HG02938 (cell line): ENCODE results near the gene CRYBG1.

Experiments used
- ATAC-seq: cut with Tn5 transposase; IDR thresholded peaks from one replicate; pipeline ENCODE4 v1.9.1; 2021; ENCODE audit warnings: mild to moderate bottlenecking, moderate library complexity; ENCODE audit not compliant: unreplicated experiment

Gene CRYBG1

DNA sequence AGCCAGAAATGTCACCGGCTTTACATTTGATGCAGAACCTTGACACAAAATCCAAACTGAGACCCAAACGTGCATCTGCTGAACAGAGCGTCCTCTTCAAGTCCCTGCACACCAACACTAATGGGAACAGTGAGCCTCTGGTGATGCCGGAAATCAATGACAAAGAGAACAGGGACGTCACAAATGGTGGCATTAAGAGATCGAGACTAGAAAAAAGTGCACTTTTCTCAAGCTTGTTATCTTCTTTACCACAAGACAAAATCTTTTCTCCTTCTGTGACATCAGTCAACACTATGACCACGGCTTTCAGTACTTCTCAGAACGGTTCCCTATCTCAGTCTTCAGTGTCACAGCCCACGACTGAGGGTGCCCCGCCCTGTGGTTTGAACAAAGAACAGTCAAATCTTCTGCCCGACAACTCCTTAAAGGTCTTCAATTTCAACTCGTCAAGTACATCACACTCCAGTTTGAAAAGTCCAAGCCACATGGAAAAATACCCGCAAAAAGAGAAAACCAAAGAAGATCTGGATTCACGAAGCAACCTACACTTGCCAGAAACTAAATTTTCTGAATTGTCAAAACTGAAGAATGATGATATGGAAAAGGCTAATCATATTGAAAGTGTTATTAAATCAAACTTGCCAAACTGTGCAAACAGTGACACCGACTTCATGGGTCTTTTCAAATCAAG lies 160.3 kb downstream of the CRYBG1 start:
- peak; percentile 61 for ATAC-seq

DNA sequence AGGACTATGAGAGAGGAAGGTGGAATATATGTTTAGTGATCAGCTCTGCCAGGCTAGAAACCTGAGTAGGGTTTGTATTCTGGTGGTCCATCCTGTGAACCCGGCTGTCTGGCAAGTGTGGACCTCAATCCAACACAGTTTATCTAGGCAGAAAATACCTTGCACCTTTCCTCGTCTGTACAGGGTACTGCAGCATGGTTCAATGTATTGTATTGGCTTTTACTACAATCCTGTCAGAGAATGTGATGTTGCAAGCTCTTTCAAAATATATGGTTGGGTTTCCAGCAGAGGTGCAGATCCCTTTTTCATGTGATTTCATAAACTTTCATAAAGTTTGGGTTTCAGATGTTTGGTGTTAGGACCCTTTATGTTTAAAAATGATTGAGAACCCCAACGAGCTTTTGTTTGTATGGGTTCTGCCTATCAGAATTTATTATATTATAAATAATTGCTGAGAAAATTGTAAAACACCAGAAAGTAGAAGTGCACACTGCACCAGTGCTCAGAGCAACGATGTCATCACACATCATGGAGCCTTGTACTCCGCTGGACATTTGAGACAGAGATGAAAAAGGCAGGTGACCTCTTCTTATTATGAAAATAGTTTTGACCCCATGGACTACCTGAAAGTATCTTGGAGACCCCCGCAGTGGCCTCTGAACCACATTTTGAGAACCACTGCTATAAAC lies 162.2 kb downstream of the CRYBG1 start:
- no peak for ATAC-seq

DNA sequence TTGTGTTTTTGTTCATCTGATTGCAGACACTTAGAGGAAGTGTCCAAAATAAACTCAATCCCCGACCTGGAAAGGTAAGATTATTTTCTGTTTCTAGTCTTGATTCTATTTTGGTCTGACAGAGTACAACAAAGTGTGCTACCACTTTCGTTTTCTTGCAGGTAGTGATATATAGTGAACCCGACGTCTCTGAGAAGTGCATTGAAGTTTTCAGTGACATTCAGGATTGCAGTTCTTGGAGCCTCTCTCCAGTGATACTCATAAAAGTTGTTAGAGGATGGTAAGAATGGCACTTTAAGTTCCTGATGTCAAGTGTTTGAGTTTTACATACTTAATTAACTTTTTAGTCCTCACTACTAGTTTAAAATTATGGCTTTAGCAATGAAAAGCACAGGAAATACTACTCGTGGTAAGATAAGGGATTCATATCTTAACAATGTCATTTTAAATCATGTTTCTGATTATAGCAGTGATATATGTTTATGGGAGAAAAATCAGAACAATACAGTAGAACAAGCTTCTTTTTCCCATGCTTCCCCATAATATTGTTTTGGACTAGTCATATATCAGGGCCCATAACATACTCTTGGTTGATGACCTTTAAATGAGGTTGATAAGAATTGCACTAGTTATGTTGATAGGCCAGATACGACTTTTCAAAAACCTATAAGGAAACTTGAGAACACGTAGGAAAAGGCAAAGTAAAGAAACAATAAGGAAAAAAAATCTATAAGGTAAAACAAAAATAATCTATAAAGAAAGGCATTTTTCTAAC lies 164.8 kb downstream of the CRYBG1 start:
- peak; percentile 34 for ATAC-seq

DNA sequence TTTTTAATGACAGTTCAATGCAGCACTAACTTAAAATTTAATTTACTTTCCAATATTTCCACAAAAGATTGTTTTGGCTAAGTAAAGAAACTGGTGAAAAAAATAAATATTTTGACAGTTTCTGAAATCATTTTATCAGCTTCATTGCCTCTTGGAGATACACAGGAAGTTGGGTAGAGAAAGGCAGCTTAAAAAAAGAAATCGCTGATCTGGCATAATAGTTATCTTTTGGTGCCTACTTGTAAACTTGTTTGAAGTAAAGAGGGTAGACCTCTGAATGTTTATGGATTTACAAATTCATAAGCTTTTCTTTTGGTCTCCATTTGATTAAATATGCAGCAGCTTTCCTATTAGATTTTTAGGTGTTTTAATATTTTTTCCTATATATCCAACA lies 165.4 kb downstream of the CRYBG1 start:
- ATAC-seq: no peak

DNA sequence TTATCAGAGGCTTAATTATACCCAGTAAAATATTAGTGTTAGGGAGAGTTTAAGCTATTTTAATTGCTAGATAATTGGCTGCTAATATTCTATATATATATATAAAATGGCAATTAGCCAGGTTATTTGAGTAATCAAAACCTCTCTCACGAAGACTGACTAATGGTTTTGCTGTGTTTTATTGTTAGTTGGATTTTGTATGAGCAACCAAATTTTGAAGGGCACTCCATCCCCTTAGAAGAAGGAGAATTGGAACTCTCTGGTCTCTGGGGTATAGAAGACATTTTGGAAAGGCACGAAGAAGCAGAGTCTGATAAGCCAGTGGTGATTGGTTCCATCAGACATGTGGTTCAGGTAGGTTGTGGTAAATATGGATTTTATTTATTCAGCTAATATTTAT lies 166.6 kb downstream of the CRYBG1 start:
- no peak for ATAC-seq

DNA sequence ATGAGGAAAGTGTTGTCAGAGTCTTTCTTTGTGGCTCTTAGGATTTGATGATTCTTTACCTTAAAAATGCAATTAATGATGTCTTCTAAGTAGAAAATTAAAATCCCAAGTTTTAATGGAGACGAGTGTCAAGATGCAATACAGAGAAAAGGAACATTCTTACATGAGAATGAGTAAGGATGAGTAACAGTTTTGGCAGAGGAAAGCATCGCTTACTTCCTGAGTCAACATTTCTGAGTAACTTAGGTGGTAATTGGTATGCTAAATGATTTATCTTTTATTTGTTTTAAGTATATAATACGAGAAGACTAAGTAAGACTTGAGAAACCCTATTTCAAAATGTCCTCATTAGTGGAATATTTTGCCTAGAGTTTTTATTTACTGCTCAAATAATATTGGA lies 167.5 kb downstream of the CRYBG1 start:
- ATAC-seq: no peak

DNA sequence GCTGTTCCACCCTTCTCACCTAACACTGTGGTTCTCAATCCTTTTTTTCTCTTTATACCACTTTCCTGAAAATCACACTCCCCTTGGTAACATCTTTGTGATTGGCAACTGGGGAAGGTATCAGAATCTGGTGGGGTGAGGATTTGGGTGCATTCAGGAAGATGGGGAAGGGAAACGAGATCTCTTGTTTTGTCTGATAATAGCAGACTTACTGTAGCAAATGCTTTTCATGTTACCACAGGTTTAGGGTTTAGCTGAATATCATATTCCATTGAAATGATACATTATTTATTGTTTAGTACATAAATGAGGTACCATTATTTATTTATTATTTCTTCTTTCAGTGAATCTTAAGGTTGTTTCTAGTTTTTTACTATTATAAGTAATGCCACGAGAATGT lies 168.0 kb downstream of the CRYBG1 start:
- no peak for ATAC-seq

DNA sequence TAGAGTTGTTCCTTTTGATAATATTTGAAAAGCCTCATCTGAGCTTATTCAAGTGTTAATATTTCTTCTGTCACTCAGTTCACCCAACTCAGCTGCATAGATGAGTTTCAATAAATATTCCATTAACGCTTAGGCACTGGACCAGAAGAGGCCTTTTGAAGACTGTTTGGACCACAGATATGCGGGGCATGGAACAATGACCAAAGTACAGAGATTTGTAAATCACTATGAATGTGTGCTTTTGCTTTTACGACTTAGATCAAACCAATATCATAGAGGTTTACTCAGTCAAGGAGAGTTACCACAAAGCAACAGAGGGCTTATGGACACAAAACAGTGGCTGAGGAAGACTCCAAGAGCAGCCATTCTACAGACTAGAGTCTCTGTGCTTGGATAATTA lies 168.9 kb downstream of the CRYBG1 start:
- no peak for ATAC-seq

DNA sequence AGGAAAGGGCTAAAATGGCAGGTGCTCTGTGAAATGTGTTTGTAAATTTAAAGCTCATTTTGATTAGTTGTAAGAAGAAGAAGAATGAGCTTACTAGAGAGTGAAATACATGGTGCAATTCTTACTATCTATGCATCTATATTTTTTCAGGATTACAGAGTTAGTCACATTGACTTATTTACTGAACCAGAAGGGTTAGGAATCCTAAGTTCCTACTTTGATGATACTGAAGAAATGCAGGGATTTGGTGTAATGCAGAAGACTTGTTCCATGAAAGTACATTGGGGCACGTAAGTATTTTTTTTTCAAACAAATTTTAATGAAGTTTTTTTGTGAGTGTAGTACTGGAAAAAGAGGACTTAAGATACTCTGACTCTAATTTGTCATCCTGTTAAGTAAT lies 169.5 kb downstream of the CRYBG1 start:
- ATAC-seq: no peak

DNA sequence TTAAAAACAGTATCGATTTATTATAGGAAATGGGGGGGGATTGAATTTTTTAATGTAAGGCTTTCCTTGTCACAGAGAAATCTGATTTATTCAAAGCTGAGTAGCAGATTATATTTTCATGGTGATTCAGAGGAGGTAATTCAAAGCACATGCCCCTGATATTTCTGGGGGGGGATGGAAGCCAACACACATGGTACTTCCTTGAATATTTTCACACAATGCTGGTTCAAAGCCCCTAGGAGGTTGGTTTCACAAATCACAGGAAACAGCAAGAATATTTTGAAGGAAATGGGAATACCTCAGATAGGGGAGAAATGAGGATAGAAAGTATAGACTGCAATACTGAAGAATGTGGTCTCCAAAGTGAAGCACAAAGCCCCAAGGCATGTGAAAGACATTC lies 170.0 kb downstream of the CRYBG1 start:
- ATAC-seq: no peak

DNA sequence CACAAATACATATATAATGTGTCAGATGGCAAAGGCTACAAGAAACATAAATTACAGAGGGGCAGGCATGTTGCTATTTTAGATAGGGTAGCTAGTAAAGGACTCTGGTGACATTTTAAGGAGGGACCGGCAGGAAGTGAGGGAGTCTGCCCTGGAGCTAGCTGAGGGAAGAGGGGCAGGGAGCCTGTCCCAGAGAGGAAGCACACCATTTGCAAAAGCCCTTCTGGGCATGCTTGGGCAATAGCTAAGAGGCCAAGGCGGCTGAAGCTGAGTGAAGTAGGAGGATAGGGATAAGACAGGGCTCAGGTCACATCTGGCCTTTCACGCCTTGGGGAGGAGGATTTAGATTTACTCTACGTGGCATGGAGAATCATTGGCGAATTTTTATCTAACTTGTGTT lies 172.5 kb downstream of the CRYBG1 start:
- ATAC-seq: no peak

DNA sequence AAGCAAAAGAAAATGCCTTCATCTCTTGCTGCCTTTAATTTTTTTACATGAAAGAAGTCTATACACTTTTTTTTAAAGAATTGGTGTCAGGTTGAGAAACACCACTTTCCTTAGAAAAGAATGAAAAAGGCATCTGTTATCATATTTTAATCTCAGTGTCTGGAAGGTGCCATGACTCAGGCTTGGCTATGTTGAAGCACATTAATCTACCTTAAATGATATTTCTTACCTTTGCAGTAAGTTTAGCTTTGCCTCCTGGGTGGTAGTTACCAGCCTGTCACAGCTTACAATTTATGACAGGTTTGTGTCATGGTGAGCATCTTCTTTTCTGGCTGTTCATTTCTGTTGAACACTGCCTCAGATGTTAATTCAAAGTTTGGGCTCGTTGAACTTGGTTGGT lies 173.5 kb downstream of the CRYBG1 start:
- ATAC-seq: no peak

DNA sequence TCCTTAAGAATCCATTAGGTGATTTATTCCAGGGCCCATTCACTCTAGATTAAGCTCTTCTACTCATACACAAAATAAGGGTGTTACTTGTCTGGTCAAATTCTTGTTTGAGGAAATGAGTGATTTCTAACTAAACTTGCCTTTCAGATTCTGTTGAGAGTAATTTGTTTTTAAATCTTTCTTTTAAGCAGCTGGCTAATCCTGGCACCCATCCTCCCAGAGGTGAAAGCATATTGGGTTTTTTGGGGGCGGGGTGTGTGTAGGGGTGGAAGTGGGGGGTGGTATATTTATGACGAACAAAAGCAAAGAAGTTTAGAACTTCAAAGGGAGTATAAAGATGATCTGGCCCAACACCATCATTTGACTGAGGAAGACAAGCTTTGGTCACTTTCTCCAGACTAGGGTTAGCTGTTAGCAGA lies 174.1 kb downstream of the CRYBG1 start:
- no peak for ATAC-seq

DNA sequence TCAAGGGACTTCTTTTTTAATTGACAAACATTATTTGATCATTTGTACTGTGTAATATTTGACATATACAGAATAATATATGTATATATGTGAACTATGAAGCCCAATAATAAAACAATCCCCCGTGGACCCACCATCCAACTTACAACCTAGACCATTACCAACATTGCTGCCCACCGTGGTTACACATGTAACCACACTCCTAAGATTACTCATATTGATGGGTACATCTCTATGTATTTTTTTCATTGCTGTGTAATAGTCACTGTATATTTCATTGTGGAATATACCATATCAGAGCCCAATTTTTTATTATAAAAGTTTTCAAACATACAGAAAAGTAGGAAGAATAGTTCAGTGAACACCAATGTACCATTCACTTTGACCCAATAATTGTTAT lies 174.5 kb downstream of the CRYBG1 start:
- no peak for ATAC-seq

DNA sequence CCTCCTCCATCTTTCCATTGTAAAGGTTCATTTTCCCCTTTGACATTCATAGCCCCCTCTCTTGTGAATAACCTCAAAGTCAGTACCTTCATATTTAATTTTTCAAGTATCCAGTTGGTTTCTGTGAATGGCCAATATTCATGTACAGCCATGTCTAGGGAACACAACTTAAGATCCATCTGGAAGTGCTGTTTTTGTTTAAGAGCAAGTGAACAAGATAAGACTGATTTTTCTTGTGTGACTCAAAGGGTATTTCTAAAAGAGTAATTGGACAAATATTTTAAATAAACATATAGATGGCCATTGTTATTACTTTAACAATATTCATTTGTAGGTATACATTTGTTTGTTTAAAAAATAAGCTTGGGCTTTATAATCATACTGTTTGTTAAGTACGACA lies 175.8 kb downstream of the CRYBG1 start:
- ATAC-seq: no peak

DNA sequence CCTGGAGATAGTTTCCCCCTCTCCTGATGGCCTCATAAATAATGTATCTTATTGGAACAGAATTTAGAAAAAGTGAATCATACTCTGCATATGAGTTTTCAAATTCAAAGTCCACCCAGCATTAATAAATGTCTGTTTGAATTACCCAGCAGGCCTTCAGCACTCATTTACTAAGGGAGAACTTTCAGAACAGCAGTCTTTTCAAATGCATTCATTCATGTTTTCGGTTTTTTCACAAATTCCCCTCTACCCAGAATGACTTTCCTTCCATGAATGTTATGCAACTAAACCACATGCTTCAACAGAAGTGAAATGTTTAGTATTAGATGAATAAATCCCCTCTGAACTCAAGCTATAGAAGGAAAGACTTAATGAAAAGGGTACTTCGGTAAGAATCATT lies 176.3 kb downstream of the CRYBG1 start:
- ATAC-seq: no peak

DNA sequence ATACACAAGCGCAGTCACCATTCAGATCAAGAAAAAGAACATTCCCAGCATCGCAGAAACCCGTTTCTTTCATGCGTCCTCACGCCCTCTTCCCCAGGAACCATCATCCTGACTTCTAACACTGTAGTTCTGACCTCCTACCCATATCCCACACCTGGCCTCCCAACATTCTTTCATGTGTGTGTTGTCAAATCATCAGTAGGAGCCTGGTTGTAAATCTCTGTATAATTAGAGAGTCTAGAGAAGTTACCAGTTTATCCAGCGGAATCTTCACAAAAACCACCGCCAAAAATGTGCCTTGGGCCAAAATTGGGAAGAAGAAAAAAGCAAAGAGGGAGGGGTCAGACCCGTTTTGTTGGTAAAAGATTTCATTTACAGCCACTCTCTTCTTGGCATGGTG lies 177.1 kb downstream of the CRYBG1 start:
- ATAC-seq: no peak

DNA sequence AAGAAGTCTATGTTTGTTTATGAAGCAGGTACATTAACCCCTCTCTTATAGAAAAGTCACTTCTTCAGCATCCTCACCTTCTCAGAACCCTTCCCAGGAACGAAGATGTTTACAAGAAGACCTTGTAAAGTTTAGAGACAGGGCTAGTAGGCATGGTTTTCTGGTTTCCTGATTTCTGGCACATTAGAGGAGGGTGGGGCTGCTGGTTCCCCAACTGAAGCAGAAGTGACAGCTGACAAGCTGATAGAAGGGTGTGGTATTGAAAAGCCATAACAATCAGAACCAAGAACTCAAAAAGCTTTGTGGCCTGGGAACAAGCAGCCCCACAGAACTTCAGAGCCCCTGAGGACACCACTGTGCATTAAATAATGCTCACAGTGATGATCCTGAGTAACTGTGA lies 177.6 kb downstream of the CRYBG1 start:
- no peak for ATAC-seq

DNA sequence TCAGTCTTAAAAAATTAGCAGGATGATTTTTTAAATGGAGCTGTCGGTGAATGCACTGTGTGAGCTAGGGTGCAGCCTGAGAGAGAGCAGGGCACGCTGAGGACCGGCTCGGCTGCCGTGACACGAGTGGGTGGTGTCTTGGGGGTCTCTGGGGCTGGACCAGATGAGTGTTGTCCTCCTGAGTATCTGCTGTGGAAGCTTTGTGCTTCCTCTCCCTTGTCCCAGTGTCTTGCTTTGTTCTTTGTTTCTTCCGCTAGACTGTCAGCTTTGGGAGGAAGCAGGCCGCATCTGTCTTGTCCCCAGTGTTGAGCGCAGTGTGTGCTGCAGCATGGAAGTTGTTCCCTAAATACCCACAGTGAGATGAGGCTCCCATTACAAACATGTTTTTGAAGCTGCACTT lies 179.4 kb downstream of the CRYBG1 start:
- ATAC-seq: no peak

DNA sequence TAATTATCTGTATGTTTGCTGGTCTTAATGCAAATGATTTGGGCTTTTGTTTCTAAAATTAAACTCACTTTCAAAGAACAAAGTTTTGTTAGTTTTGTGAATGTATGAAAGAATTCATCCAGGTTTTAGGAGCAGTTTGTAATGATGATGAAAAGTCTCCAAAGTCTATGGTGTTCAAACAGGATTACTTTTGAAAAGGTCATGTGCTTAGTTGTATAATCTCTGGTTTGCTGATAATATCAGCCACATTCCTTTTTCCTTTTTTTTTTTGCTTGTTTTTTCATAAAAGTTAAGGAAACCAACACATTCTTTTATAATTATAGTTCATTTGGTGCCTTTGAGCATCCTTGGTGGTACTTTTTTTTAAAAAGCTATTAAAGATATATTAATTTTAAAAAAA lies 179.9 kb downstream of the CRYBG1 start:
- ATAC-seq: no peak

DNA sequence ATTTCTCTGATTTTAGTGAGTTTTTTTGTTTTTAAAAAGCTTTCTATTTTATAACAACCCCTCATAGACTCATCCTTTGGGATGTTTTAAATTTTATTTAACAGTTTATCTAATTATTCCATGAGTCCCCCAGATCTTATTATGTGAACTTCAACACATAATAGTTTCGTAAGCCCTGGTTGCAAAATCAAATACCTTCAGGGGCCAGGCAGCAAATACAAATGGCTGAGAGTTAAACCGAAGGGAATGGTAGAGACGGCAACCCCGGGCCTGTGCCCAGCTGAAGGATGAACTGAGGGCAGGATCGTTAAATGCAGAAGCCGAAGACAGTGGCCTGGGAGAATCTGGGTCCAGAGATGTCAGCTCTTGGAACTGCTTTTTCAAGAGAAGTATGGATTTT lies 180.4 kb downstream of the CRYBG1 start:
- no peak for ATAC-seq

DNA sequence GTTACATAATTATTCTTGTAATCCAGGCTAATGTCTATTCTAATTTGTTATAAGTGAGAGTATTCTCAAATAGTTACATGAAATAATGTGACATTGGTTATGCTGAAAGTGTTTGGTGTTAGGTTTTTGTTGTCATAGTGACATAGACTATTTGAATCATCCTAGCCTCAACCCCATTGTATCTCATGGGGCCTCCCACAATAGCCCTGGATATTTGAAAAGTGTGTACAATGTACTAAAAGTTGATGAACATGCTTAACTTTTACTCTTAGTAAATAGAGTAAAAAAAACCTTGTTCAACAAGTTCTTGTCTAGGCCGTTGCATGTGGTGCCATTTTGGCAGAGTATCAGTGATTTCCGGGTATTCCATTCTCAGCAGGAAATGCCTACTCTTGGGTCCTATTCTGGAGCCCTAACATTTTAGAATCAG lies 185.8 kb downstream of the CRYBG1 start:
- no peak for ATAC-seq
